ENCODE measurements around the gene KCNK5. TPM values are rescaled to one million over a fixed set of nuclear protein-coding genes. Genes with fewer than 3 reads are reported as not detected.

The KCNK5 gene
- total and polyA plus RNA-seq, 2 of the 8 experiments (the other 6 are each of a cell fraction or from before 2014, with no cell fraction given): 20.9 to 44.3 TPM

DNA sequence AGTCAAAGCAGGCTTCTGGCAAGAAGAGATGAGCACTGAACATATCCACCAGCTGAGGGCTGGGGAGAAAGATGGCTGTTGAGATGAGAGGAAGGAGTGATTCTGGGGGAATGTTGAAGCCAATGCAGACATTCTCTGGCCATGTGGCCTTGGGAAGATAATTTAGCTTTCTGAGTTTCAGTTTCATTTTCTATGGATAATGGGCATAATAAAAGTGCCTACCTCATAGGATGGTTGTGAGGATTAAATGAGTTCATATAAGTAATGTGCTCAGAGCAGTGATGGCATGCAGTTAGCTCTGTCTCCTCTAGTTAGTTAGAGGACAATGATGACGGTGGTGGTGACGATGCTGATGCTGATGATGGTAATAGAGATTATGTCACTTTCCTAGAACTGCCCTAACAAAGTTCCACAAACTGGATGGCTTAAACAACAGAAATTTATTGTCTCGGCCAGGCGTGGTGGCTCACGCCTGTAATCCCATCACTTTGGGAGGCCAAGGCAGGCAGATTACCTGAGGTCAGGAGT lies 18.5 kb upstream of the KCNK5 start:
- no peak for FAIRE-seq
- Histone ChIP-seq H2BK5ac (ENCODE audit: low read depth, low read length) (no peak overlapping the region), H3K4me1 (replicated peaks in 1 of 4; ENCODE audit: control insufficient read depth in 3 of 4, insufficient read depth in 4 of 4, low read length in 3 of 4) (peaks cover 0 to 4% (median 0%) of the 10 kb centered on the region in 4 experiments; a peak in 1 of 7 replicates), H3K9ac (replicated peaks in 1 of 4; ENCODE audit: extremely low read depth in 1 of 4, low read depth in 3 of 4, low read length in 3 of 4) (no peak overlapping the region), H3K4me3 (ENCODE audit: extremely low read depth in 1 of 4, insufficient read depth in 2 of 4, low read depth in 3 of 4, low read length in 4 of 4) (no peak overlapping the region), H3K79me2 (ENCODE audit: control insufficient read depth in 1 of 2, insufficient read depth in 2 of 2, low read length in 2 of 2) (no peaks in the 10 kb centered on the region), H3K14ac (ENCODE audit: insufficient read length) (no peak overlapping the region), H2AFZ (ENCODE audit: low read length) (no peak overlapping the region), H4K91ac (replicated peaks; ENCODE audit: insufficient read length, low read length) (no peak overlapping the region), H3K4me2 (ENCODE audit: insufficient read depth in 1 of 2, low read depth in 2 of 2, low read length in 2 of 2) (no peak overlapping the region), H4K5ac (ENCODE audit: insufficient read length, low read depth, low read length) (no peak overlapping the region), H3K79me1 (ENCODE audit: low read depth, low read length) (no peaks in the 10 kb centered on the region), H3K27ac (ENCODE audit: low read depth, low read length) (no peak overlapping the region), H3K4ac (replicated peaks; ENCODE audit: insufficient read length, low read depth, low read length) (no peak overlapping the region), H3K18ac (ENCODE audit: extremely low read depth, low read length) (no peak overlapping the region), H3K36me3 (ENCODE audit: control insufficient read depth in 2 of 4, insufficient read depth in 4 of 4, low read length in 3 of 4) (no peaks in the 10 kb centered on the region), H2BK15ac (ENCODE audit: low read length) (0 out of 2 replicates have a peak overlapping the region, but pooled peaks have one; percentile 48), H2BK120ac (replicated peaks; ENCODE audit: low read depth, low read length) (no peak overlapping the region), H4K20me1 (replicated peaks in 1 of 2; ENCODE audit: control insufficient read depth in 1 of 2, insufficient read depth in 2 of 2, low read length in 2 of 2) (no peaks in the 10 kb centered on the region), H3K56ac (replicated peaks; ENCODE audit: insufficient read length, low read depth, low read length) (no peak overlapping the region), H2AK5ac (ENCODE audit: low read depth, low read length) (no peak overlapping the region), H3K27me3 (replicated peaks in 1 of 4; ENCODE audit: control insufficient read depth in 3 of 4, extremely low read depth in 1 of 4, insufficient read depth in 3 of 4, low read length in 3 of 4) (no peaks in the 10 kb centered on the region; a peak in 1 of 7 replicates), H4K8ac (ENCODE audit: extremely low read depth, insufficient read depth, low read length) (no peak overlapping the region), H3K23ac (ENCODE audit: insufficient read length) (no peak overlapping the region), H3K9me3 (ENCODE audit: insufficient read depth in 2 of 2, low read depth in 1 of 2, low read length in 1 of 2) (no peaks in the 10 kb centered on the region), H2BK20ac (ENCODE audit: low read length) (no peak overlapping the region), H3K23me2 (ENCODE audit: low read depth, low read length) (no peaks in the 10 kb centered on the region), H2BK12ac (ENCODE audit: low read depth, low read length) (no peak overlapping the region)
- TF ChIP-seq BACH1 (IDR thresholded peaks at IDR 0.05; ENCODE audit: low read length) (no peak), CBX5 (IDR thresholded peaks at IDR 0.05; ENCODE audit: low read depth, low read length) (no peak), NANOG (IDR thresholded peaks at IDR 0.05; ENCODE audit: insufficient read depth, low read depth, low read length, poor library complexity, severe bottlenecking) (no peak), EP300 (IDR thresholded peaks at IDR 0.05; ENCODE audit: borderline replicate concordance in 1 of 2, low read depth in 2 of 2, low read length in 2 of 2) (no peak), GABPA (IDR thresholded peaks at IDR 0.05; ENCODE audit: borderline replicate concordance, insufficient read depth, low read length) (no peak), CHD2 (IDR thresholded peaks at IDR 0.05; ENCODE audit: low read length) (no peak)
- WGBS, 2 experiments (ENCODE audit: extremely low coverage in 1 of 2, insufficient coverage in 1 of 2, insufficient read length in 1 of 2, insufficient replicate concordance in 2 of 2, low coverage in 1 of 2, low lambda C conversion rate in 2 of 2, missing lambda C conversion rate in 1 of 2): 87% methylated on average over 5 of the region's 5 CpGs; no CpG with 5 or more reads in 1 of the 2 experiments
- ChIA-PET CTCF (ENCODE audit: partially characterized antibody) (interaction anchor here (72.8 kb wide), 1 partner anchor 48 kb away, joined by 1738 read pairs; the partner anchor contains the start of gene KCNK17), POLR2A (ENCODE audit: partially characterized antibody) (no interaction called here)
- DNase-seq (ENCODE audit: low read depth in 1 of 2, low spot score in 2 of 2): no peak
